GM19240 (cell line): ENCODE results near the gene IL36A.

Experiments used
- DNase-seq: peaks from one replicate; pipeline ENCODE4 v3.0.0; 2011; ENCODE audit warnings: low spot score; ENCODE audit not compliant: insufficient read length

IL36A gene

GRCh38 chr2:113050921-113051895, 45.9 kb downstream of the IL36A start:
- no peak for DNase-seq

GRCh38 chr2:113052396-113052917, 47.2 kb downstream of the IL36A start, which contains the start of gene IL36B:
IL36B (minus strand) TSS chr2:113052867.
- no peak for DNase-seq

GRCh38 chr2:113053666-113054065, 48.4 kb downstream of the IL36A start:
- no peak for DNase-seq

GRCh38 chr2:113054066-113054465, 48.8 kb downstream of the IL36A start:
- no peak for DNase-seq

- no peak for DNase-seq
Measured at GRCh38 chr2:113056521-113056920, 51.3 kb downstream of the IL36A start.

- DNase-seq, result no peak
Measured at GRCh38 chr2:113057117-113057516, 51.9 kb downstream of the IL36A start.
